COLO668 (cell line): ENCODE data around the gene TMEM181.
A peak's percentile ranks its signal among the peaks of the same experiment; 100 is the strongest.
"Not testable (repeated sequence)": the region's sequence is repeated elsewhere in the genome, so short reads cannot be mapped to it uniquely, and the experiment has no call there.

Experiments
- DNase-seq: peaks from one replicate; lab custom pipeline; 2025; ENCODE audit not compliant: unreplicated experiment; lab: John Stamatoyannopoulos, UW

TMEM181 gene

DNA sequence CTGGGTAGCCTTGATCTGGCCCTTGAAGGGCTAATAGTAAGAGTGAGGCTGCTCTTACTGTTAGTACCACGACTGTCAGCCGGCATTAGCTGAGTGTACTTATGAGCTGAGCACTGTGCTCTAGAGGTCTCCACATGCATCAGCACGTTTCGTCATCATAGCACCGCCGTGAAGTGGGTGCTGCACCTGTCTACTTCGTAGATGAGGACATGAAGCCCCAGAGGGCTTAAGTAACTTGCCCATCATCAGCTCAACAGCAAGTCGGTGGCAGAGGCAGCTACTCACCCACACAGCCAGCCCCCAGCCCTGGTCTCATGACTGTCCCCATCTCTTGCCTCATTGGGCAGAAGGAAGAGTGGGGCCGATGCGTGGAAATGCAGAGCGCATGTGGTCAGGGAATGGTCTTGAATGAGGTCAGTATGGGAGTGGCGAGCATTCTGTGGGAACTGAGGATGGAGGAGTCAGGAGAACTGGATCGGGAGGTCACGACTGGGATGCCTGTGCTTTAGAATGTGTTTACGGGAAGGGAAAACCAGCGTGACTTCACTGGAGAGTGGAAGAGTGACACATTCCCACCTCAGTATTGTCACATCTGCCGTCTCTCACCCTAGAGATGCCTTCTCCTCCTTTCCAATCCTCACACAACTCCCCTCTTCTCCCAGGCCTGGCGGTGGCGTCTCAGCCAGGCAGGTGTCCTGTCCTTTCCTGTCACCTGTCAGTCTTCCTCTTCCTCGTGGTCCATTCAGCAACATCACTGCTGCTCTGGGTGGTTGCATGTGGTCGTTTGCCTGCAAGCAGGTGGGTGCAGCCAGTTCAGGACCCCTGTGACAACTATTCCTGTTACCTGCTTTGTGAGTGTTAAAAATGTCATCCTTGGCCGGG lies 95.9 kb downstream of the TMEM181 start:
- peak; percentile 34 for DNase-seq

DNA sequence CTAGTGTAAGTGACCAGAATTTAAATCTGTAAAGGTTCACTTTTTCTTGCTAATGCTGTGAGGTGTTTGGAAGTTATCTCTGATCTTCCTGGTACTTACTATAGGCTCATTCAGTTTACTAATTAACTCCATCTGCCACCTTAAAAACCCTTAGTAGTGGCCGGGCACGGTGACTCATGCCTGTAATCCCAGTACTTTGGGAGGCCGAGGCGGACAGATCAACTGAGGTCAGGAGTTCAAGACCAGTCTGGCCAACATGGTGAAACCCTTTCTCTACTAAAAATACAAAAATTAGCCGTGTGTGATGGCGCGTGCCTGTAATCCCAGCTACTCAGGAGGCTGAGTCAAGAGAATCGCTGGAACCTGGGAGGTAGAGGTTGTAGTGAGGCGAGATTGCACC lies 97.1 kb downstream of the TMEM181 start:
- DNase-seq = not testable (repeated sequence)

DNA sequence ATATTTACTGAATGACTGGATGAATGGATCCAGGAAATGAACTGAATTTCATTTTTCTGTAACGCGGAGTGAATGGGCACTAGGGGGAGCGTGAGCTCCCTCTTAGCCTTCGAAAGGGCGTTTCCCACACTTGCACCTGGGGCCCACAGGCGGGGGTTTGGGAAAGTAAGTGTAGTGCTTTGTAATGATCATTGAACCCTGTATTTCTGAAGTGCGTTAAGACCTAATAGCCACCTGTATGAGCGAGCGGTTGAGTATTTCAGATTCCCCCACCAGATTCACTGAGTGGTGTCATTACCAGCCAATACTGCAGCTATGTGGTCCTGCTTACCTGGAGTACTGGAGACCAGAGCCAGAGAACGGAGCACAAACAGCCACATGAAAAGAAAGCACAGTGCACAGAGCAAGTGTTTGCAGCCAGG lies 100.5 kb downstream of the TMEM181 start:
- DNase-seq = peak; percentile 69

DNA sequence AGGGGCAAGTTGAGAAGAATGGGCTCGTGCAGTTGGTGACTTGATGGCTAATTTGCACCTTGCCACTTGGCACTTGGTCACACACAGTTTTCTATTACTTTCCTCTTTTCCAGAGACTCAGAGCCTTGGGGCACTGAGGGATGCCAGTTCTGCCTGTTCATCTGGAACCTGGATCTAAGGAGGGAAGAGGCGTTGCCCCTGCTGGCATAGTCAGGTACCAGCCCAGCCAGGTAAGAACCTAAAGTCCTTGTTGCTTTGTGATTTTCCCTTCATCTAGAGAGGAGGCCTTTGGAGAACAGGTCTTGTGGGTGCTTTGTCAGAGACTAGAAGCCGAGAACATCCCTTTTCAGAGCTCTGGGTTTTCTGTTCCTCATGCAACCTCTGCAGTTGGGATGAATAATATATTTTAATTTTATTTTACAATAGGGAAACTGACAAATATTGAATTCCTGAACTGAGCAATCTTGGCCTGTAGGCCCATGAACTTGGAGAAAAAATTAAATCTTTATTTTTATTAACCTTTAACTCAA lies 101.3 kb downstream of the TMEM181 start:
- peak; percentile 20 for DNase-seq

DNA sequence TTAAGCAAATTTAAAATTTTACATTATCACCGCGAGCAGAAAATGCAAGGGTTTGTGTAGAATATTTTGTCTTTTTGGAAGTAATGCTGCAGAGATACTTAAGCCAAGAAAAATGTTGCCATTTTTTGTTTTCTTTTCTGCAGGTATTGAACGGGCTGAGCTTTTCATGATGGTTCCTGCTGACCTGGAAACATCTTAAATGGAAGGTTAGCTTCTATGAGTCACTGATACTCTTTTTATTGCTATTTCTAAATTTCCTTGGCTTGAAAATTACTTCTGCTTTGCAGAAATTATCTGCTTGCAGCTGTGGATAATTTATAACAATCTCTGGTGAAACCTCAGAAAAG lies 102.7 kb downstream of the TMEM181 start:
- no peak for DNase-seq

DNA sequence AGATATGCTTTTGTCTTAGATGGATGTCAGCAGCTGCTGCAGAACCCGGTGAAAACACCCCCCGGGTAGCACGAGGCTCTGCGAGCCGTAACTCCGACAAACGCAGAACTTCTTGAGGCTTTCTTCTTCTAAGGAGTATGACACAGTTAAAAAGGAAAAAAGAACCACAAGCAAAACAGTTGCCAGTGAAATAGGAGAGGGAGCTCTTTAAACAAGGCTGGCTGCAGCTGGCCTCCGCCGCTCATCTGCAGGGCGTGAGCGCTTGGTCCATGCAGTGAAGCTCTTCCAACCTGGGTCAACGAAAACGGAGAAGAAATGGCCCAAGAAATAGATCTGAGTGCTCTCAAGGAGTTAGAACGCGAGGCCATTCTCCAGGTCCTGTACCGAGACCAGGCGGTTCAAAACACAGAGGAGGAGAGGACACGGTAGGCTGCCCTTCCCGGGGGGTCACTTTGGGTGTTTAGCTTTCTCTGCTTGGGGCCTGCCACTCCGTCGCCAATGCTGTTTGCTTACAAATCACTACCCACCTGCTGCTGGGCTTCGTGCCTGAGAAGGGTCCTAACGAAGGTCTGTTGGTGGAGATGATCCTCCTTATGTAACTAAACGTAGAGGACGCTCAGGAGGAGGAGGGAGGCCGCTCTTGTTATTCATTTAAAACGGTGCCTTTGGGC lies 103.2 kb downstream of the TMEM181 start:
- peak; percentile 64 for DNase-seq

DNA sequence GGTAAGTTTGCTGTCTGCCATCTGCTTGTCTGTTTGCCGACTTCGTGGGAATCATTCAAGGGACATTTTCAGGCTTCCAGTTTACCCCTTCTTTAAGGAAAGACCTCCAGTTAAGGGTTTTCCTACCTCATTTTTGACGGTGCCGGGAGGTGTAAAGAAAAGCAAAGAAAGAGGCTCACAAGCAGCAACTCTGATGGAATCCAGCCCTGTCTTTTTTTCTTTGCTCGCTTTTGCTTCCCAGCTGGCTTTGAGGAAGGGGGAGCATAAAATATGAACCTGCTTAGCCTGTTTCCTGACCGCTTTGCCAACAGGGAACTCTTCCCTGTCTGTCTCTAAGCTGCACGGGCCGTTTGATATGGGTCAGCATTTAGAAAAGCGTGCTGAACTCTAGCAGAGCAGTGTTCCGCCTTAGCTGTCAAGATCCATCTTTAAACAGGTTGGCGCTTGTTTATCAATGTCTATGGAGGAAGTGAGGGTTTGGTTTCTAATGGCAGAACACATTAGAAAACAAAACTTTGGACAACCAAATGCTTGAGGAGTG lies 103.8 kb downstream of the TMEM181 start:
- DNase-seq = peak; percentile 42

DNA sequence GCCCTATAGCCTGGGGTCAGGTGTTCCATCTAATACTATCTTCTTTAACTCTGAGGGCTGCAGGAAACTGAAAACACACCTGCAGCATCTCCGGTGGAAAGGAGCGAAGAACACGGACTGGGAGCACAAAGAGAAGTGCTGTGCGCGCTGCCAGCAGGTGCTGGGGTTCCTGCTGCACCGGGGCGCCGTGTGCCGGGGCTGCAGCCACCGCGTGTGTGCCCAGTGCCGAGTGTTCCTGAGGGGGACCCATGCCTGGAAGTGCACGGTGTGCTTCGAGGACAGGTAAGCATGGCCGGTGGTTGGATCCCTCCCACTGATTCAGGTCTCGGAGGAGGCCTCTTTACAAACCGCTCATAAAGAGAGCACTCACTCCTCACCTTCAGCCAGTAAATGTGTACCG lies 105.4 kb downstream of the TMEM181 start:
- DNase-seq = no peak

DNA sequence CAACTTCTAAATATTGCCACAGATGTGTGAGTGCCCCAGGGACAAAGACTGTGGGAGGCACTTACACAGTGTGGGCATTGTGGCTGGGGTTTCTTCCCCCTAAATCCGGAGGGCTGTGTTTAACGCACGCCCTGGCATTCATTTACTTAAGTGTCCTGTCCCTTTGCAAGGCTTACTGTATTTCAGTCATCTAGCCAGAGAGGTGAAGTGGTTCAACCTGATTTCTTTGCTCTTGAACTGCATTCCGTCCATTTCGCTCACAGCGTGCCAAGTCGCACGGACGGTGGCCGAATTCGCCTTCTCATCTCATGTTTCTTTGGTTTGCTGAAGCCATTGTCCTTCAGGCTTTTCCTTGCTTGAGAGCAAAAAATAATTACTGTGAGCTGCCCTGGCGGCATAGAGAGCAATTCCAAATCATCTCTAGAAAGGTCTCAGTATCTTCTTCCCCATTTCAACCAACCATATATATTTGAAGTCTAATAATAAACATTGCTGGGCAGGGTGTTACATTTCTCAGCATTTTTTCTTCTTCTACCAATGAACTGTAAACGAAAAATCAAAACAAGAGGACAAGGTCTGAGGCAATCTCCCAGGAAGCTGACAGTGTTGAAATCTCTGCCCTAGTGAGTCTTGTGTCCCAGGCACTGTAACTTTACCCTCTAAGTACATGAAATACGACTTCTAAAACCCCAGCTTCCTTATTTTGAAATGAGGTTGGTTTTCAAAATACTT lies 106.9 kb downstream of the TMEM181 start:
- no peak for DNase-seq

DNA sequence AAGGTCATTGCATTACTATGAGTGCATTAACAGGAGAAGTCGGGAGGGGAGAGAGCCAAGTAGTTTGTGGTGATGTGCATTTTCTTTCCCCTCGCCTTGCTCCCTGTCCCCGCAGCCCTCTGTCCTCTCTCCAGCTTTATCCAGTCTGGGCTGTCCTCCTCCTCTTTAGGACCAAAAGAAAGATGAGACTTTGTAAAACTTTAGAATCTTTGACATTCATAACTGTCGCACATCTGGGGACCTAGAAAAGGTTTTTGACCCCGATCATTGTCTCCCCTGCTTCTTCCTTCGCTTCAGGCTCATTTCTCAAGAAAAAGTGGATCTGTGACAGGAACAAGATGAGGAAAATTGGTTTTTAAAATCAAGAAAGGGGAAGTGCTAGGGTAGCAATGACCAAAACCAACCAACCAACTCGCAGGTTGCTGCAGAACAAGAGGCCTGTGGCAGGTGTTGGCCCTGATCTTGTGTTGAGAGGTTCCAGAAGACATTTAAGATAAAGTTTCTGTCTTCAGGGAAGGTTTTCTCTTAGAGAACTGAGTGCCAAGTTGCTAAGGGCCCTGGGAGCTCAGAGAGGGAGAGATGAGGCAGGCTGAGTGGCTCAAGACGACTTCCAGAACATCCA lies 107.6 kb downstream of the TMEM181 start:
- DNase-seq = no peak

DNA sequence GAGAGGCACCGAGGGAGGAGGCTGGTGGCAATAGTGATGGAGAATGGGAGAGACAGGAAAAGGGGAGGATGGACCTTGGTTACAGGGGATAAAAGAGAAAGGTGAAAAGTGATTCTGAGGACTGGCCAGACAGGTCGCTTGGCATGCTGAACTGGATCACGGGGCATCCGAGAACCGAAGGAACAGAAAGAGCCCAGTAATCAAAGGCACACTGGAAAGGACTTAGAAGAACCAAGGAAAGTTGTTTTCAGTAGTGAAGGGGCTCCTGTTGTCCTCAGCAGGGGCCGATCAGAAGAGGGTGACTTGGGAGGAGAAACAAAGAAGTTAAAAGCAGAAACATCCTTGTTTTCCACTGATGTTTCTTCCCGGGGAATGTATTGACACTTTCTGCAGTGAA lies 108.8 kb downstream of the TMEM181 start:
- no peak for DNase-seq

DNA sequence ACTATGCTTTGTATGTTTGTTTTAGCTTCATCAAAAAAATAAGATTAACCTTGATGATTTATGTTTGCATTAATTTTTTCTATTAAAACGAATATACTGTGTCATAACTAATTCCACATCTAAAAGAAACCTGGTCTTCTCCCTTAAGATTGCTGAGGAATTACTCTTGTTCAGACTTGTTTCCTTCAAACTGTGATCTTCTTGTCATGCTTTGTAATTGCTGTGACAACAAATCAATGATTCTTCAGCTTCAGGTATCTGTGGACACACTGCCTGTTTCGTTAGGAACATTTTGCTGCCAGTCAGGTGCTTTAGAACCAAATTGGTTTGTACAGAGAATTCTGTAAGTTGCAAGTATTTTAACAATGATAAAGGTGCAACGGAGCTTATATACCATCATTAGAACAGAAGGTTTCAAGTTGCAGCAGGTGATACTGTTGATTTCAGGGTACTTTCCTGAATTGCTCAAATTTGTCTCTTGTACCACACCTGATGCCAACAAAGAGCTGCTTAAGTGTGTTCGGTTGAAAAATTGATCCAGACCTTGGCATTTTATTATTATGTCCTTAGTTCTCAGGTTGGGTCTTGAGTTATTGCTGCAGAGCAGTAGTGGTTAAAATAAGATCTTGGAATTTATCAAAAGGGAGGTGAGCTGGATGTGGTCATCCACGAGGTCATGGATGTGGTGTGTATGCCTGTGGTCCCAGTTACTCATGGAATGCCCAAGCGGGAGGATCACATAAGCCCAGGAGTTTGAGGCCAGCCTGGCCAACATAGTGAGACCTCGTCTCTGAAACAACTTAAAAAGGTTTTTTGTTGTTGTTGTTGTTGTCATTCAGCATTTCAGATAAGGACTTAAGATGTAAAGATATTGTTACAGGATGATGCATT lies 109.5 kb downstream of the TMEM181 start:
- DNase-seq = no peak

DNA sequence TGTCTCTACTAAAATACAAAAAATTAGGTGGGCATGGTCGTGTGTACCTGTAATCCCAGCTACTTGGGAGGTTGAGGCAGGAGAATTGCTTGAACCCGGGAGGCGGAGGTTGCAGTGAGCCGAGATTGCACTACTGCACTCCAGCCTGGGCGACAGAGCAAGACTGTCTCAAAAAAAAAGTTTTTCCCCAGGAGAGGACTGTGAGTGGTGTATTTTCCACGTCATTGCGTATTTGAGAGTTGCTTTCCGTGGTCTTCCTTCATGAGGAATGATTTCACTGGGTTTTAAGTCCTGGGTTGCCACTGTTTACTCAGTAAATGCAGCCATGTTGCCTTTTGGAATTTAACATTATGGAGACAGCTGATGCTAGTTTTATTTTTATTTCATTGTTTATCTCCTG lies 112.2 kb downstream of the TMEM181 start:
- not testable (repeated sequence) for DNase-seq

DNA sequence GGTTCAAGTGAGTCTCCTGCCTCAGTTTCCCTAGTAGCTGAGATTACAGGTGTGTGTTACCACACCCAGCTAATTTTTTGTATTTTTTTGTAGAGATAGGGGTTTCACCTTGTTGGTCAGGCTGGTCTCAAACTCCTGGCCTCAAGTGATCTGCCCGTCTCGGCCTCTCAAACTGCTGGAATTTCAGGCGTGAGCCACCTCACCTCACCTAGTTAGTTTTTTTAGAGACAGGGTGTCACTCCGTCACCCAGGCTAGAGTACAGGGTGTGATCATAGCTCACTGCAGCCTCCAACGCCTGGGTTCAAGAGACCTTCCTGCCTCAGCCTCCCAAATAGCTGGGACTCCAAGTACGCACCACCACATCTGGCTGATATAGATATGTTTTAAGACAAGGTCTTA lies 112.8 kb downstream of the TMEM181 start:
- no peak for DNase-seq

DNA sequence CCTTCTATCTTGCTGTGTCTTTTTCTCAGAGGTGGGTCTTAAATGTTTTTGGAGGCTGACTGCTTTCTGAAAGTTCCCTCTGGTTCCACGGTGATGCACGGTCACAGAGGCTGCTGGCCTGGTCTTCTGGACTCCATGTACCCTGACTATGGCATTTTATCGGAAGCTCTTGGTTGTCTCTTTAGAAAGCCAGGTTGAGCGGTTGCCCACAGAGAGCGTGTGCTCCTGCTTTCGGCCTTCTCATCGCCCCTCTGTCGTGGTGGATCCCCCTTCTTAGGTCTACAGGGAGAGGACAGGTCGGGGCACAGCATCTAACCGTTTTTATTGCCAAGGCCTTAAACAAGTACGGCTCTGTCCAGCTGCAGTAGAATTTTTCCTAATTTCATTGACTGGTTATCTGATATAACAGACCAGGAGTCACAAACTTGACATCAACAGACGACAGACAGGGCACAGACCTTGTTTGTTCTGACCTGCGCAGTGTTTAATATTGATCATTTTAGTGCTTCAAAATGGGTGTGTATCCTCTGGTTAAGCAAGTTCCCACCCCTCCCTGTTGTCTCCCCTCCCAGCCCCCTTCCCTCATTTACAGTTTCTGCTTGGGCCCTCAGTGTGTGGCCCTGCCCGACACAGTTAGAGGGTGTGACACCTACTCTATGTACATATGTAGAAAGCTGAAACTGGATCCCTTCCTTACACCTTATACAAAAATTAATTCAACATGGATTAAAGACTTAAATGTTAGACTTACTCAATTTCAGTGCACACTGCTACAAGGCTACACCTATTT lies 114.6 kb downstream of the TMEM181 start:
- no peak for DNase-seq

DNA sequence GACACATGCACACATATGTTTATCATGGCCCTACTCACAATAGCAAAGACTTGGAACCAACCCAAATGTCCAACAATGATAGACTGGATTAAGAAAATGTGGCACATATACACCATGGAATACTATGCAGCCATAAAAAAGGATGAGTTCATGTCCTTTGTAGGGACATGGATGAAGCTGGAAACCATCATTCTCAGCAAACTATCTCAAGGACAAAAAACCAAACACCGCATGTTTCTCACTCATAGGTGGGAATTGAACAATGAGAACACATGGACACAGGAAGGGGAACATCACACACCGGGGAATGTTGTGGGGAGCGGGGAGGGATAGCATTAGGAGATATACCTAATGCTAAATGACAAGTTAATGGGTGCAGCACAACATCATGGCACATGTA lies 117.2 kb downstream of the TMEM181 start:
- not testable (repeated sequence) for DNase-seq

DNA sequence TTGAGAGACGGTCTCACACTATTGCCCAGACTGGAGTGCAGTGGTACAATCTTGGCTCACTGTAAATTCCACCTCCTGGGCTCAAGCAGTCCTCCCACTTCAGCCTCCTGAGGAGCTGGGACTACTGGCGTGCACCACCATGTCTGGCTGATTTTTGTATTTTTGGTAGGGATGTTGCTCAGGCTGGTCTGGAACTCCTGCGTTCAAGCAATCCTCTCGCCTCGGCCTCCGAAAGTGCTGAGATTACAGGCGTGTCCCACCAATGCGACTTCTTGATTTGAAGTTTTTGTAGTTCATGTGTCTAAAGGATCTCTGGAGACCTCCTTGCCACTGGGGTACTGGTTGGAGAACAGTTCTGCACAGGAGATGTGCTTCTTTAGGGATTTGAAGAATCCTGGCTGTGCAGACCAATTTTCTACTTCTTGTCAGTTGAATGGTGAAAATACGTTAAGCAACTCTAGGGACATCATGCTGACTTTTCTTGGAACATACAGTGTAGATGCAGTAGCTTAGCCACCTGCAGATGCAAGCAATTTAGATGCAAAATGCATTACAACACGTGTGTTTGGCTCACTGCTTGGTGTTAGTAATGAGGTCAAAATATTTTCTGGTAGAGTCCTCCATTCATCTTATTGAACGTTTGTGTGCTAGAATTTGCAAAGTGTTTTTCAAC lies 118.2 kb downstream of the TMEM181 start:
- DNase-seq = no peak

DNA sequence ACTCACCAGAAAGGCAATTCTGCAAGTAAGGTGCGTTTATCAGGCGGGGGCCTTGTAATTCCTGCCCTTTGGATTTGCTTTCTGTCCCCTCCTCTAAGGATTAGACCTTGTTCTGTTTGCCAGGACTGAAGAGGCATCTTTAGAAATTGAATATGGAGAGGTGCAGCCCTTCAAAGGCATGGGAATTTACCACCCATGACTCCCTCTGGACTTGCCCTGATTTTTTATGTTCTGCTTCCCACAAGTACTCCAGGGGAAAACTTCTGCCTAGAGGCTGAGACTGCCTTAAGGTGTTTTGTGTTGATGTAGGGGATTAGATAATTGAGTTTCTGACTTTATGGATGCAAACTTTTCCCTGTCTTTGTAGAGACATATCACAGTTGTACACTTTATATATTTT lies 120.1 kb downstream of the TMEM181 start:
- DNase-seq = no peak

DNA sequence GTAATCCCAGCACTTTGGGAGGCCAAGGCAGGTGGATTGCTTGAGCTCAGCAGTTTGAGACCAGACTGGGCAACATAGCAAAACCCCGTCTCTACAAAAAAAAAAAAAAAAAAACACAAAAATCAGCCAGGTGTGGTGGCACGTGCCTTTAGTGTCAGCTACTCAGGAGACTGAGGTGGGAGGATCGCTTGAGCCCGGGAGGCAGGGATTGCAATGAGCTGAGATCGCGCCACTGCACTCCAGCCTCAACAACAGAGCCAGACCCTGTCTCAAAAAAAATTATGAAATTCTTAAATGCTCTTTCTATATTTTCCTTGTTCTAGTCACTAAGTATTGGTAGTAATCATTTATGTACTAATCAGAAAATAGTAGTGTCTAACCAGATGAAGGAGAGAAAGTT lies 120.6 kb downstream of the TMEM181 start:
- DNase-seq = no peak
